ENCODE results near the gene CRIP2. TPM values are rescaled to one million over a fixed set of nuclear protein-coding genes. Genes with fewer than 3 reads are reported as not detected.

Gene CRIP2
- total and polyA plus RNA-seq, 2 of the 13 experiments (the other 11 are each of a cell fraction or from before 2014, with no cell fraction given) = 31.6 to 37.9 TPM

GRCh38 chr14:105495990-105496830 is 21.6 kb downstream of the CRIP2 start (continued):
- no peak for TF ChIP-seq TRAFD1 (CRISPR knock-in tag; IDR thresholded peaks at IDR 0.05; ENCODE audit: borderline replicate concordance)
- TF ChIP-seq ZNF709 (CRISPR knock-in tag; IDR thresholded peaks at IDR 0.05) = peak; percentile 75; the same call in 1 of the 2 replicates
- TF ChIP-seq TFDP1 (CRISPR knock-in tag; IDR thresholded peaks at IDR 0.05; ENCODE audit: borderline replicate concordance) = peak; percentile 42; the same call in 1 of the 2 replicates
- no peak for TF ChIP-seq PCBP2 (optimal IDR thresholded peaks at IDR 0.05; ENCODE audit: low read depth, low read length, poor library complexity, severe bottlenecking)
- TF ChIP-seq ZBTB7B (CRISPR knock-in tag; IDR thresholded peaks at IDR 0.05) = peak; percentile 99
- 0 out of 2 replicates have a peak, but pooled peaks have one; percentile 72 for TF ChIP-seq ZMYM2 (CRISPR knock-in tag; IDR thresholded peaks at IDR 0.05)
- TF ChIP-seq USF2 (IDR thresholded peaks at IDR 0.05; ENCODE audit: low read depth, low read length) = no peak
- TF ChIP-seq USF2 (CRISPR knock-in tag; IDR thresholded peaks at IDR 0.05; ENCODE audit: borderline replicate concordance) = no peak
- no peak for TF ChIP-seq ZFP37 (CRISPR knock-in tag; IDR thresholded peaks at IDR 0.05; ENCODE audit: borderline replicate concordance)
- TF ChIP-seq ZNF660 (CRISPR knock-in tag; IDR thresholded peaks at IDR 0.05; ENCODE audit: borderline replicate concordance, low read depth) = no peak
- no peak for TF ChIP-seq KAT2B (IDR thresholded peaks at IDR 0.05; ENCODE audit: borderline replicate concordance, low read depth, low read length)
- TF ChIP-seq KLF15 (CRISPR knock-in tag; IDR thresholded peaks at IDR 0.05; ENCODE audit: borderline replicate concordance) = no peak
- TF ChIP-seq RORA (CRISPR knock-in tag; IDR thresholded peaks at IDR 0.05) = no peak
- peak; percentile 74 for TF ChIP-seq HNF4G (IDR thresholded peaks at IDR 0.05; ENCODE audit: borderline replicate concordance, low read depth, low read length)
- TF ChIP-seq HNF4G (CRISPR knock-in tag; IDR thresholded peaks at IDR 0.05; ENCODE audit: borderline replicate concordance, low read depth) = no peak; the same call in 1 of the 2 replicates
- TF ChIP-seq HNRNPUL1 (IDR thresholded peaks at IDR 0.05; ENCODE audit: low read depth, low read length) = no peak
- TF ChIP-seq ETV6 (CRISPR knock-in tag; conservative IDR thresholded peaks at IDR 0.05) = no peak
- no peak for TF ChIP-seq PBX3 (CRISPR knock-in tag; IDR thresholded peaks at IDR 0.05; ENCODE audit: borderline replicate concordance)
- peak; percentile 89 for TF ChIP-seq RXRA (CRISPR knock-in tag; IDR thresholded peaks at IDR 0.05)
- no peak for TF ChIP-seq ZNF558 (CRISPR knock-in tag; IDR thresholded peaks at IDR 0.05; ENCODE audit: borderline replicate concordance)
- TF ChIP-seq ZBTB25 (CRISPR knock-in tag; IDR thresholded peaks at IDR 0.05) = no peak

All from HepG2 (cell line).